ENCODE data around the gene SMYD3. TPM values are rescaled to one million over a fixed set of nuclear protein-coding genes. Genes with fewer than 3 reads are reported as not detected.

The SMYD3 gene
- polyA plus RNA-seq, 1 experiment = 39.9 TPM

GRCh38 chr1:246503341-246503740, 3.7 kb downstream of the SMYD3 start:
- TF ChIP-seq CTCF (IDR thresholded peaks at IDR 0.05; ENCODE audit: low read depth, low read length) = no peak
- H3K27ac ChIP-seq (ENCODE audit: low read depth, low read length) = no peak overlapping the region
- no peak overlapping the region for H3K4me3 ChIP-seq (ENCODE audit: low read depth, low read length)
- ChIA-PET CTCF (no interaction called here), POLR2A (no interaction called here)
- H3K9me3 ChIP-seq (ENCODE audit: control insufficient read depth, insufficient read depth, low read length) = no peaks in the 10 kb centered on the region; the same call in 1 of the 2 replicates
- DNase-seq (ENCODE audit: low read depth, low spot score) = no peak
- no peaks in the 10 kb centered on the region for H3K27me3 ChIP-seq (ENCODE audit: control insufficient read depth, insufficient read depth, low read length)

GRCh38 chr1:246497331-246497915, 9.7 kb downstream of the SMYD3 start:
- H3K27me3 ChIP-seq (ENCODE audit: control insufficient read depth, insufficient read depth, low read length) = no peaks in the 10 kb centered on the region
- peak; percentile 73 for TF ChIP-seq CTCF (IDR thresholded peaks at IDR 0.05; ENCODE audit: low read depth, low read length)
- no peaks in the 10 kb centered on the region for H3K9me3 ChIP-seq (ENCODE audit: control insufficient read depth, insufficient read depth, low read length)
- CTCF ChIA-PET = interaction anchor here (0.6 to 2.1 kb wide), 17 partner anchors 8 to 1344 kb away, joined by 3 to 11 read pairs (median 3); partner anchors contain the start of genes SCCPDH and SMYD3
- POLR2A ChIA-PET = no interaction called here
- H3K27ac ChIP-seq (ENCODE audit: low read depth, low read length) = no peak overlapping the region
- H3K4me3 ChIP-seq (ENCODE audit: low read depth, low read length) = no peak overlapping the region
- DNase-seq (ENCODE audit: low read depth, low spot score) = peak; percentile 39

GRCh38 chr1:246492611-246493245, 14.4 kb downstream of the SMYD3 start:
- DNase-seq (ENCODE audit: low read depth, low spot score) = peak; percentile 48
- Histone ChIP-seq H3K4me3 (ENCODE audit: low read depth, low read length) (no peak overlapping the region), H3K27ac (ENCODE audit: low read depth, low read length) (no peak overlapping the region), H3K27me3 (ENCODE audit: control insufficient read depth, insufficient read depth, low read length) (no peaks in the 10 kb centered on the region), H3K9me3 (ENCODE audit: control insufficient read depth, insufficient read depth, low read length) (no peaks in the 10 kb centered on the region)
- TF ChIP-seq CTCF (IDR thresholded peaks at IDR 0.05; ENCODE audit: low read depth, low read length) = peak; percentile 97
- CTCF ChIA-PET = interaction anchor here (0.6 to 3.1 kb wide), 13 partner anchors 10 to 1340 kb away, joined by 3 to 29 read pairs (median 4); no protein-coding TSS in a partner anchor
- POLR2A ChIA-PET = no interaction called here

- Histone ChIP-seq H3K9me3 (ENCODE audit: control insufficient read depth, insufficient read depth, low read length) (no peaks in the 10 kb centered on the region), H3K27ac (ENCODE audit: low read depth, low read length) (no peak overlapping the region), H3K4me3 (ENCODE audit: low read depth, low read length) (no peak overlapping the region), H3K27me3 (ENCODE audit: control insufficient read depth, insufficient read depth, low read length) (no peaks in the 10 kb centered on the region)
- POLR2A ChIA-PET = interaction anchor here (0.7 kb wide), 2 partner anchors 8 to 212 kb away, joined by 3 to 5 read pairs; no protein-coding TSS in a partner anchor
- CTCF ChIA-PET = interaction anchor here (0.7 to 3.1 kb wide), 7 partner anchors 8 to 1338 kb away, joined by 3 to 29 read pairs (median 5); no protein-coding TSS in a partner anchor
- no peak for TF ChIP-seq CTCF (IDR thresholded peaks at IDR 0.05; ENCODE audit: low read depth, low read length)
- no peak for DNase-seq (ENCODE audit: low read depth, low spot score)
Measured at GRCh38 chr1:246491551-246492053, 15.5 kb downstream of the SMYD3 start.

GRCh38 chr1:246488674-246489073, 18.4 kb downstream of the SMYD3 start:
- POLR2A ChIA-PET = no interaction called here
- TF ChIP-seq CTCF (IDR thresholded peaks at IDR 0.05; ENCODE audit: low read depth, low read length) = no peak
- CTCF ChIA-PET = interaction anchor here (1.4 to 2.0 kb wide), 3 partner anchors 9 to 1335 kb away, joined by 3 to 7 read pairs (median 4); no protein-coding TSS in a partner anchor
- no peaks in the 10 kb centered on the region for H3K9me3 ChIP-seq (ENCODE audit: control insufficient read depth, insufficient read depth, low read length)
- no peak overlapping the region for H3K27ac ChIP-seq (ENCODE audit: low read depth, low read length)
- H3K4me3 ChIP-seq (ENCODE audit: low read depth, low read length) = no peak overlapping the region
- H3K27me3 ChIP-seq (ENCODE audit: control insufficient read depth, insufficient read depth, low read length) = no peaks in the 10 kb centered on the region
- DNase-seq (ENCODE audit: low read depth, low spot score) = no peak
